CD14-positive monocyte (primary cell): ENCODE data around the gene PSMB8. TPM values are rescaled to one million over a fixed set of nuclear protein-coding genes. Genes with fewer than 3 reads are reported as not detected.

ENCODE experiments used
- DNase-seq, 3 donors: peaks; one replicate each; pipeline ENCODE4 v3.0.0-alpha.2; 2011 to 2022
- H2AFZ ChIP-seq: 2 replicates; pipeline ENCODE4 v1.6.0; 2012; ENCODE audit warnings: mild to moderate bottlenecking, low read depth, low read length, inconsistent platforms; ENCODE audit not compliant: insufficient read depth, poor library complexity, severe bottlenecking
- H3K27ac ChIP-seq, 2 donors: 1 replicate in 1 of 2; 2 replicates in 1 of 2; pipeline ENCODE4 v1.5.1; 2012 to 2013; ENCODE audit warnings: low read length in 2 of 2, control low read depth in 1 of 2, inconsistent platforms in 1 of 2, low read depth in 1 of 2, mild to moderate bottlenecking in 1 of 2
- H3K27me3 ChIP-seq, 2 donors: one replicate each; pipeline versions ENCODE4 v1.6.0 to v1.6.1; 2011 to 2013; ENCODE audit warnings: low read length in 2 of 2; ENCODE audit not compliant: control insufficient read depth in 2 of 2, insufficient read depth in 2 of 2
- H3K36me3 ChIP-seq, 2 donors: replicated peaks in 1 of 2; 1 replicate in 1 of 2; 2 replicates in 1 of 2; pipeline versions ENCODE4 v1.5.1 to v1.6.1; 2012 to 2013; ENCODE audit warnings: low read length in 2 of 2, control low read depth in 1 of 2, inconsistent platforms in 1 of 2, mild to moderate bottlenecking in 1 of 2; ENCODE audit not compliant: insufficient read depth in 2 of 2, control insufficient read depth in 1 of 2
- H3K4me1 ChIP-seq, 2 donors: 1 replicate in 1 of 2; 2 replicates in 1 of 2; pipeline versions ENCODE4 v1.5.1 to v1.6.1; 2012 to 2013; ENCODE audit warnings: low read length in 2 of 2, control low read depth in 1 of 2, inconsistent platforms in 1 of 2, mild to moderate bottlenecking in 1 of 2, moderate library complexity in 1 of 2; ENCODE audit not compliant: insufficient read depth in 2 of 2, control insufficient read depth in 1 of 2
- H3K4me2 ChIP-seq: replicated peaks from 2 replicates; pipeline ENCODE3; 2012; ENCODE audit warnings: low read length, moderate library complexity, mild to moderate bottlenecking; ENCODE audit not compliant: poor library complexity, severe bottlenecking; ENCODE audit errors: extremely low read depth
- H3K4me3 ChIP-seq, 3 experiments: fragments of 200-600 bp in 1 of 3; sonication (generic) in 1 of 3; replicated peaks in 1 of 3; 1 replicate in 2 of 3; 2 replicates in 1 of 3; pipeline ENCODE4 v1.5.1; 2011 to 2013; ENCODE audit warnings: low read length in 3 of 3, mild to moderate bottlenecking in 3 of 3, control low read depth in 2 of 3, low read depth in 2 of 3, inconsistent platforms in 1 of 3, moderate library complexity in 1 of 3
- H3K79me2 ChIP-seq: 2 replicates; pipeline ENCODE4 v1.6.0; 2012; ENCODE audit warnings: mild to moderate bottlenecking, control low read depth, inconsistent platforms, low read length, moderate library complexity; ENCODE audit not compliant: insufficient read depth
- H3K9ac ChIP-seq: 2 replicates; pipeline ENCODE4 v1.6.0; 2017; ENCODE audit warnings: low read length, mild to moderate bottlenecking; ENCODE audit not compliant: insufficient read depth, poor library complexity, severe bottlenecking
- H3K9me3 ChIP-seq, 2 donors: replicated peaks in 1 of 2; 1 replicate in 1 of 2; 2 replicates in 1 of 2; pipeline versions ENCODE4 v1.5.1 to v1.6.1; 2012 to 2013; ENCODE audit warnings: low read length in 2 of 2, control low read depth in 1 of 2; ENCODE audit not compliant: control insufficient read depth in 1 of 2, insufficient read depth in 1 of 2
- H4K20me1 ChIP-seq: 2 replicates; pipeline ENCODE4 v1.6.0; 2012; ENCODE audit warnings: mild to moderate bottlenecking, low read length, control low read depth, moderate library complexity; ENCODE audit not compliant: insufficient read depth
- H3K27ac Mint-ChIP-seq, 7 donors: one replicate each; pipeline ENCODE4 v1.8.0; 2020; ENCODE audit warnings: mild to moderate bottlenecking in 7 of 7, mixed read lengths in 7 of 7, moderate library complexity in 6 of 7, inconsistent platforms in 2 of 7
- H3K27me3 Mint-ChIP-seq, 3 donors: one replicate each; pipeline ENCODE4 v1.8.0; 2021 to 2022; ENCODE audit warnings: low read depth in 3 of 3, mild to moderate bottlenecking in 3 of 3, mixed read lengths in 3 of 3, moderate library complexity in 3 of 3, inconsistent platforms in 1 of 3
- H3K36me3 Mint-ChIP-seq, 2 donors: one replicate each; pipeline ENCODE4 v1.8.0; 2020; ENCODE audit warnings: mixed read lengths in 2 of 2, inconsistent platforms in 1 of 2, mild to moderate bottlenecking in 1 of 2
- H3K4me1 Mint-ChIP-seq: one replicate; pipeline ENCODE4 v1.8.0; 2020; ENCODE audit warnings: mild to moderate bottlenecking, mixed read lengths
- H3K4me3 Mint-ChIP-seq, 2 donors: one replicate each; pipeline ENCODE4 v1.8.0; 2020; ENCODE audit warnings: mild to moderate bottlenecking in 2 of 2, mixed read lengths in 2 of 2, moderate library complexity in 1 of 2
- H3K9me3 Mint-ChIP-seq, 7 donors: one replicate each; pipeline ENCODE4 v1.8.0; 2020 to 2022; ENCODE audit warnings: mixed read lengths in 7 of 7, mild to moderate bottlenecking in 6 of 7, moderate library complexity in 6 of 7, inconsistent platforms in 2 of 7
- CTCF ChIP-seq: fragments of 200-600 bp; IDR thresholded peaks from one replicate; pipeline ENCODE4 v1.8.0; 2022; ENCODE audit warnings: antibody characterized with exemption, mild to moderate bottlenecking
- WGBS: methylation state at CpG from one replicate; pipeline ENCODE4 v1.1.5; 2013; ENCODE audit warnings: missing lambda C conversion rate; ENCODE audit not compliant: insufficient coverage; 5-methylcytosine and 5-hydroxymethylcytosine counted together
- intact Hi-C, 2 donors: fragments of 100-400 bp; cut with micrococcal nuclease; formaldehyde crosslinking; loops; one replicate each; pipeline versions ENCODE4 v1.15.0 to v1.15.1; 2023
- polyA plus RNA-seq, 3 donors: library from polyadenylated mRNA; depleted of rRNA in 1 of 3; unstranded in 2 of 3; stranded (reverse) in 1 of 3; fragments of 300-500 nt in 2 of 3; fragments of >200 nt in 1 of 3; fragmentation: Illumina TruSeq in 2 of 3; gene quantifications; 1 replicate in 2 of 3; 2 replicates in 1 of 3; pipeline ENCODE4 v1.2.3, GENCODE V29; 2012 to 2021

The PSMB8 gene
- polyA plus RNA-seq, 3 donors = 164 to 534 (median 487) TPM

GRCh38 chr6:32855467-32856174 lies 11.8 kb upstream of the PSMB8 start:
- Histone ChIP-seq H3K27me3 (no peaks in the 10 kb centered on the region), H3K9me3 (no peaks in the 10 kb centered on the region), H2AFZ (no peak overlapping the region), H3K4me2 (peak overlapping the region; percentile 96), H3K27ac (peak overlapping the region in 1 of 2 donors; percentile 93), H3K4me3 (peak overlapping the region in 1 of 3 experiments; percentile 98), H3K9ac (no peak overlapping the region), H3K4me1 (peaks cover 47 to 55% of the 10 kb centered on the region in 2 donors), H3K79me2 (peaks cover 64% of the 10 kb centered on the region), H4K20me1 (peaks cover 47% of the 10 kb centered on the region), H3K36me3 (peaks cover 50 to 68% of the 10 kb centered on the region in 2 donors)
- TF ChIP-seq CTCF = no peak
- H3K27me3 Mint-ChIP-seq = peaks cover 0 to 5% (median 1%) of the 10 kb centered on the region in 3 donors
- peak overlapping the region in 6 of 7 donors; percentile 59 to 99 (median 98) for H3K27ac Mint-ChIP-seq
- H3K4me3 Mint-ChIP-seq = peak overlapping the region in 1 of 2 donors; percentile 99
- intact Hi-C loops = loop anchor here in 1 of 2 donors (2.0 kb wide), 1 partner anchor 15 kb away; no protein-coding TSS in a partner anchor
- H3K4me1 Mint-ChIP-seq = peaks cover 54% of the 10 kb centered on the region
- no peak for DNase-seq
- H3K9me3 Mint-ChIP-seq = peaks cover 0 to 6% (median 0%) of the 10 kb centered on the region in 7 donors
- peaks cover 57 to 64% of the 10 kb centered on the region in 2 donors for H3K36me3 Mint-ChIP-seq
- WGBS = 100% methylated on average over 3 of the region's 8 CpGs

- Histone ChIP-seq H3K4me2 (peak overlapping the region; percentile 96), H4K20me1 (peaks cover 55% of the 10 kb centered on the region), H3K4me1 (peaks cover 47 to 61% of the 10 kb centered on the region in 2 donors), H3K36me3 (peaks cover 49 to 68% of the 10 kb centered on the region in 2 donors), H3K4me3 (peak overlapping the region; percentile 79 to 99 (median 98)), H3K79me2 (peaks cover 74% of the 10 kb centered on the region), H3K9ac (peak overlapping the region; percentile 92), H3K9me3 (no peaks in the 10 kb centered on the region), H3K27ac (peak overlapping the region; percentile 93 to 99), H3K27me3 (no peaks in the 10 kb centered on the region), H2AFZ (peak overlapping the region; percentile 80)
- intact Hi-C loops = loop anchor here in 1 of 2 donors (2.0 kb wide), 1 partner anchor 14 kb away; no protein-coding TSS in a partner anchor
- TF ChIP-seq CTCF = no peak
- Mint-ChIP-seq H3K9me3 (peaks cover 0 to 6% (median 2%) of the 10 kb centered on the region in 7 donors), H3K4me1 (peaks cover 62% of the 10 kb centered on the region), H3K27me3 (peaks cover 0 to 5% (median 1%) of the 10 kb centered on the region in 3 donors), H3K4me3 (peak overlapping the region; percentile 99), H3K27ac (peak overlapping the region; percentile 97 to 100 (median 99)), H3K36me3 (peaks cover 62 to 64% of the 10 kb centered on the region in 2 donors)
- peak; percentile 46 to 63 (median 58) for DNase-seq
- WGBS = 0% methylated on average over 16 of the region's 24 CpGs
Observed at GRCh38 chr6:32854376-32855178, 10.7 kb upstream of the PSMB8 start.
